Bone marrow (tissue), 2 donors: ENCODE measurements around the gene SLK.

ENCODE experiments used
- DNase-seq, 2 donors: peaks; one replicate each; lab custom pipeline; 2025; lab: John Stamatoyannopoulos, UW

Gene SLK

DNA sequence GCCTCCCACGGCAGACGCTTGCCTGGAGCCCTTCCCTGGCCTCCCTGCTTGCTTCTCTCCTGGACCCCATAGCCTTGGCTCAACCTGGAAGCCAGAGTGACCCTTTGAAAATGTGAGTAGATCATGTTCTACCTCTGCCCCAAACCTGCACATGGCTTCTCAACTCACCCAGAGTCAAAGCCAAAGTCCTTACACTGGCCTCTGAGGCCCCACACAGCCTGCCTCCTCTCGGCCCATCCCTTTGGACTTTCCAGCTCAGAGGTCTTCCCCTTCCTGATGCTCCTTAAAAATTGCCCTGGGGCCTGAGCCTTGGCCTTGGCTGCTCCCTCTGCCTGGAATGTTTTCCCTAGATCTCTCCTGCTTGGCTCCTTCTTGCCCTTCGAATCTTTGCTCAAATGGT, 86.3 kb downstream of the SLK start:
- DNase-seq, result no peak

DNA sequence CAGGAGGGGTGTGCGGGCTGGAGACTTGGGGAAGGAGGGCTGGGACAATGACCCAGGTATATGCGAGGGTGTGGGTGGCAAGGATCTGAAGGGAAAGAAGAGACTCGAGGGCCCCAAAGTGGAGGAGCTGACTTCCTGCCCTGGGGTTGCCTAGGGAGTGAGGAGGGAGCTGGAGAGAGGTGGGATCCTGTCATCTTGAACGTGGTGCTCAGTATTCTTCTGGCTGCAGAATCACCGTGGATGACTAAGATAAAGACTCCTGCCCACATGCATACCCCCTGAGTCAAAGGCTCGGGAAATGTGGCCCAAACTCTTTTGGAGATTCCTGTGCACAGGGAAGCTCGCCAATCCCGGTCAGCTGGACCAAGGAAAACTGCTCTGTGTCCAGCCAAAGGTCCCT, 87.5 kb downstream of the SLK start:
- no peak for DNase-seq

DNA sequence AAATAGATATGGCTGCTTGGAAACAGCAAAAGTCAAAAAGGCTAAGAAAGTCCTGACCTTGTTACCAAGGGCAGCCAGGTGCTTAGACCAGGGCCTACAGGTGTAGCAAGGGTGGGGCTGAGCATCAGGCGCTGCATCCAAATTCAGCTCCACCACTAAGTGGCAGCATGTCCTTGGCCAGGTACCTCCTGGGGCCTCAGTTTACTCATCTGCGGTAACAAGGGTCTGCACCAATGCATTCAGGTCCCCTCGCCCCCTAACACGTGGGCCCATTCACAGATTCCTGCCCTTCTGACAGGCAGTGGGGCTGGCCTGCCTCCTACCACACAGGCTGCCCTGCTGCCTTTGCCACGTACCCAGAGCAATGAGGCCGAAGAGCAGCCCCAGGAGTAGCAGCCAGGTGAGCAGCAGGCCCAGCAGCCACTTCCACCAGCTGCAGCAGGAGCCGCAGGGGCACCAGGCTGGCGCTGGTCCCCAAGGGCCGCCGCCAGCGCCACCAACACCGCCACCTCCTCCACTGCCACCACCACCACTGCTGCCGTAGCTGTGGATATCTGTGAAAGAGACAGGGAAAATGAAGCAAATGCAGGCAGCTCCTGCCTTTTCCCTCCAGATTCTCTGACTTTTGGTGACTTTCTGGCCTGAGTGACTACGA, 89.8 kb downstream of the SLK start:
- no peak for DNase-seq

DNA sequence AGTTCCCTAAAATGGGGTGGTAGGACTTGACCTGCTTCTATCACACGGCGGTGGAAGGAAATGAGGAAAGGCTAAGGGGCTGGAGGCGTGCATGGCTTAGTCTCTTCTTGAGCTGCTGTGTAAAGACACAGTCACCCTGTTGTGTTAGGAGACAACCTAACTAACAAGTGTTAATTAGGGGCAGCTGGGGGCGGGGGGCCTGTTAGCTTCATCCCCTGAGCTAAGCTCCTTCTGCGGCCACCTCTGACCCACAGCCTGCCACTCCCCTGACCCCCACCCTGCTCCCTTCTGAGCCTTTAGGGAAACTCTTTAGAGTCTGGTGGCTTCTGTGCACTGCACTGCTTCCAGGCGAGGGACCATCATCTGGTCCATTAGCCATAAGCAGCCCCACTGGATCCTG, 90.8 kb downstream of the SLK start:
- DNase-seq, result no peak

DNA sequence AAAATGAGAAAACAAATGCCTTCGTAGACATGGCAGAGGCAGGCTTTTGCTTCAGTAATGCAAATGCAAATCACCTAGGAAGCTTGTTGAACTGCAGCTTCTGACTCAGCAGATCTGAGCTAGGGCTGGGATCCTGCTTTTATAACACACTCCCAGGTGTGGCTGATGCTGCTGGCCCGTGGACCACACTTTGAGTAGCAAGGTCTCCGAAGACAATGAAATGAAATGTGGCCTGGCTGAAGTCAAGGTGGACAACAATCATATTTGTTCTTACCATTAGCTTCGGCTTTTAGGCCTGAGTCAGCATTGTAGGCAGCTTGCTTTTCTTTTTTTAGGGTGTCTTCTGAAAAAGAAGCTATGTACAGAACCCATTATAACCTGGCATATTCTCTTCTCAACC, 92.4 kb downstream of the SLK start:
- DNase-seq, result no peak

DNA sequence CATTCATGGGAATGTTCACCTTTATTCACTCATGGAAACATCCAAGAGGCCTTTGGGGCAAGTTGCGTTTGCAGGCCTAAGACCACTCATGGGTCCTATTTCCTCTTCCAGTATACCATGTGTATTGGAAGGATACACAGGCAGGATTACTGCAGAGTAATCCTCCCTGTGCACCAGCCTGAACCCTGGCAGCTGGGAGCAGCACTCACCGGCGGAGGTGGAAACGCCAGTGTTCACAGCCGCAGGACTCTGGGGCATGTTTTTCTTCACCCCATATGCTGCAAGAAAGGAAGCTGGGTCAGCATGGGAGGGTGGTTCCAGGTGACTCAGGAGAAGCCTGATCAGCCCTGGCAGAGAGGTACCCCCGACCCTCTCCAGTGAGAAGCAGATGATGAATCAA, 94.3 kb downstream of the SLK start:
- DNase-seq, result no peak

DNA sequence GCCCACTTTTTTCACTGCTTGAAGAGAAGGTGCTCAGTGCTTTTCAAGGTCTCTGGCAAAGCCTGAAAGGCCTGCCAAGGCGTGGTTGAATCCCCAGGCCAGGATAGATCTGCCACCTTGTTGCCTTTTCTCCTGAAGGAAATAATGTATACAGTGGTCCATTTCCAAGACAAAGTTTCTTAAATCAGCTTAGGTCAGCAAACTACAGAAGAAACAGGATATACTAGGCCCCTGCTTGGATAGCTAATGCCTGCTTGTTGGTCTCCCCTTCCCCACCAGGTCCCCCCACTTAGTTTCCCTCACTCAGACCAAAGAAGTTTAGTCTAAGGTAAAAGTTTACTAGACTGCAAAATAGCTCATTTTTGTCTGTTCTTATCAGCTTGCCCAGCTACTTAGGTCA, 98.8 kb downstream of the SLK start:
- DNase-seq, result no peak

DNA sequence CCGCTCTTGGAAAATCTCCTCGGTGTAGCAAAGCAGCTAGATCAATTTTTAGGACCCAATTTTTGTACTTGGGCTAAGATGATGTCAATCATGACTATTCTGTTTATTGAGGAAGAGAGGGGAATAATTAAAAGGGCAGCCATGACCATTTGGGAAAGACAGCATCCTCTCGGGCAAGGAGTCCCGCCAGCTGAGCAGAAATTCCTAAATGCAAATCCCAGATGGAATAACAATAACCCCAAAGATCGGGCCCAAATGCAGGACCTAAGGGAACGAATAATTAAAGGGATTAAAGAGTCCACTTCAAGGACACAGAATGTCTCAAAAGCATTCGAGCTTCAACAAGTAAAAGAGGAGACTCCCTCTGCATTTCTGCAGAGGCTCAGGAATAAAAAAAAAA, 100.0 kb downstream of the SLK start:
- DNase-seq, result no peak

DNA sequence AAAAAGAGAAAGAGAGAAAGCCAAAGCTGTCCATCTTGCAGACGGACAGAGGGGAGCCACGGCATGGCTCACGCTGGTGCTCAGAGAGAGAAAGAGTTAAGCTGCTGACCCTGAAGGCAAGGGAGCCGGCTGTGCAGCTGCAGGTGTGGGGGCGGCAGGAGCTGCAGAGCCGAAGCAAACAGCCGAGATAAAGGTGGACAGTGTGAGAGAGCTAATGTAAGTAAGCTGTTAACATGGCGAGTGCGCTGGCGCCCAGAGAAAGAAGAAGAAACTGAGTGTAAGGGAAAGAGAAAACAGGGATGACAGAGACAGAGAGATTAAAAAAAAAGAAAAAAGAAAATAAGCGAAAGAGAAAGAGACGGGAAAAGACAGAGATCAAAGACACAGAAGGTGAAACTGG, 100.6 kb downstream of the SLK start:
- DNase-seq, result no peak

DNA sequence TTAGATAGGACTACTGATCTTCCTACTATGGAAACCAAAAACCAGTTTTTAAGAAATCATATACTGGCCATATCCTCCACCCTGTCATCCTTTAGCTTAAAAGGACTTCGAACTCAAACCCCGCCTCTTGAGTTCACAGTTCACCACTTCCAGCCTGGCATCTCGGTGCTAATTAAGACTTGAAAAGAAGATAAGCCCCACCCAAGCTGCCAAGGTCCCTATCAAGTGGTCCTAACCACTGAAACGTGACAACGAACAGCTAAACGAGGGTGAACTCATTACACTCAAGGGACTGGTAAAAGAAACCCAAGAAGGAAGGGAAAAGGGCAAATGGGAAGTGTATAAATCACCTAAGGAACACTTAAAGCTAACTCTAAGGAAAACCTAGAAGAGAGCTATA, 102.7 kb downstream of the SLK start:
- DNase-seq, result no peak

DNA sequence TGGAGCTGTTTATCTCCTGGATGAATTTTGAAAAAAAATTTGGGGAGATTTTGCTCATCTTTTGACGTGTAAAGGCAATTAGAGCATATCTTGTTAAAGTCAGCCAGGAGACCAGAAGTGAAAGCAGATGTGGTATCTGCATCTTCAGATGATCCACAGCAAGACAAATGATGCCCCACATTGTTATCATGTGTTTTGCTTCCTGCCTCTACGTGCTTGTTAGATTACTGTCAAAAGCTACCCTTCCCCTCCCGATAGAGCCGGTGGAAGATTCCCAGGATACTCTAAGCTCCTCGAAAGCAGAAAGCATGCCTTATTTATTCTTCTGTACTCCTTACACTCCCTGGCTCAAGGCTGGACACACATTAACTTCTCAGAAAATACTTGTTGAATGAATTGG, 105.8 kb downstream of the SLK start:
- no peak for DNase-seq

DNA sequence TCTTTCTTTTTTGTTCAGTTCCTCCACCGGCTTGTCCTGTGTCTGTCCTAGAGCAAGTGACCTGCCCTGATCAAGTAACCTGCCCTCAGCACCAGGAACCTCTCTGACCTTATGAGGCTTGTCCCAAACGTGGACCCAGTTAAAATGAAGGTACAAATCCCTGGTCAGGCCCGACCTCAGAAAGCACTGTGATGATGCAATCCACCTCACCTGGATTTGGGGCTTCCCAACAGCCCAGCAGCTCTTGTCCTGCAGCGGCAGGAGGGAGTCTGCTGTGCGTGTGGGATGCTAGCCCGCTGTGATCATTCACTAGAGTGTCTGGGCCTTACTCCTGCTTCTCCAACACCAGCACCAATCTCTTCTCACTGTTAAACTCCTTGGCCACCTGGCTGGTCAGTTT, 107.6 kb downstream of the SLK start:
- DNase-seq, result no peak

DNA sequence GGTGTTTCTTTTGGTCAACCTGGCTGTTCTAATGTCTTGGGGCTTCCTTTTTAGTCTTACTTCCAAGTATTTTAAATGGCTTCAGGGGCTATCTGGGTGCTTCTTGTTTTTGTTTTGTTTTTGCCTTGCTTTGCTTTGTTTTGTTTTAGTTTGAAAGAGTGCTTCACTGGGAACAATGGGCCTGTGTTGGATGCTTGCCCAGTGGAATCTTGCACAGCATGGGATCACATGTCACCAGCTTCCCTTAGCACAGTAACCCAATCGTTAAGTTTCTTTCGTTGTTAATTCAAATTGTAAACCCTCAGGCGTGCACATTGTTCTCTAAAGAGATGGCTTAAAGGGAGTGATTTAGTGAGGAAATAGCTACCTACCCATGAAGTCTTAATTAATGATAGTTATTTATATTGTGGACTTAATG, 109.8 kb downstream of the SLK start:
- no peak for DNase-seq

DNA sequence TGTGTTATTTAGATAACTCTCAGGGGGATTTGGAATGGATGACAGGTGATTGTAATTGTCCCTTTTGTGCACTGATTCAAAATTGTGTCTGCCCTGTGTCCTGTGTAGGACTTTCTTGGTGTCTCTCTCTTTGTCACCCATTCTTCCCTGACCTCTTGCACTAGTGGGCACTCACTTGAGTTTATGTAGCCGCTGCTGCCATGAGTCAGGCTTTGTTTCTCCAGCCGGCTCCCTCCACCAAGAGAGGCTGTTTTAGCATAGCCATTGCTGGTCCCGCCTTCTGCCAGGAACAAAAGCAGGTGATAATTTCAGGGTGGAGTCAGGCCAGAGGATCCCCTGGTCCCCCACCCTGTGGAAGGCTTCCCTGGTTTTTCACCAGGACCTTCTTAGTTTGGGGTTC, 110.3 kb downstream of the SLK start:
- DNase-seq, result no peak

DNA sequence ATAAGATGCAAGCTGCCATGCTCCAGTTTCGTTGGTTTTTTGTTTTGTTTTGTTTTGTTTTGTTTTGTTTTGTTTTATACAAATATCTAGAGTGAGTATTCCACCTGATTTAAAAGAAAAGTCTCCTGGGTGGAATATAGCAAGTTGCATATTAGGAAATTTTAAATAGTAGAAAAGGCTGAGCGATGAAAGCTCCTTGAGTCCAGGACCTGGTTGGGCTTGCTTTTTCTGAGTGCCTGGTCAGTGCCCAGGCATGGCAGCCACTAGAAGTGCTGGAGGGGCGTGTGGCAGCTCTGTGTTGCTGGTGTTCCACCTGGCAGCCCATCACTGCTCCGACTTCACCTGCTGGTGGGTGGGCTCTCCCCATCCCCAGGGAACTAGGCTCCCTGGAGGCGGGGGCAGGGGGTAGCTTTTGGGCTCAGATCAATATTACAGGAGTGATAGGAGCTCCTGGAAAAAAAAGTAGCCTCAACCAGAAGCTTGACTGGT, 110.8 kb downstream of the SLK start:
- no peak for DNase-seq
